HG03139 (cell line): Measurements from ENCODE around the gene TTC4.

Source experiments
- ATAC-seq: cut with Tn5 transposase; IDR thresholded peaks from one replicate; pipeline ENCODE4 v1.9.1; 2021; ENCODE audit not compliant: unreplicated experiment

TTC4 gene

DNA sequence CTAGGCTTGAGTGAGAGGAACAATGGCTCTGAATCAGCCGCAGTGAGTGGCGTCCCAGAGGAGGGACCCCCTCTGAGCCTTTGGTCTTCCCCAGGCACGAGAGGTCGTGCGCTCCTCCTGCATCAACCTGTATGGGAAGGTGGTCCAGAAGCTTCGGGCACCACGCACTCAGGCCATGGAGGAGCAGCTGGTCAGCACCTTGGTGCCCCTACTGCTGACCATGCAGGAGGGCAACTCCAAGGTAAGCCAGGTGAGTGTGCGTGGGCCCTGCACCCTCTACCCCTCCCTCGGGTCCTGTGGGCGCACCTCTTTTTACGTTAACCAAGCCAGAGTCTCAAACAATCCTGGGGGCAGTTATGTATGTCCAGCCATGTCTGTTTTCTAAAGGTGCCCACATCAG, 13.7 kb upstream of the TTC4 start:
- no peak for ATAC-seq

DNA sequence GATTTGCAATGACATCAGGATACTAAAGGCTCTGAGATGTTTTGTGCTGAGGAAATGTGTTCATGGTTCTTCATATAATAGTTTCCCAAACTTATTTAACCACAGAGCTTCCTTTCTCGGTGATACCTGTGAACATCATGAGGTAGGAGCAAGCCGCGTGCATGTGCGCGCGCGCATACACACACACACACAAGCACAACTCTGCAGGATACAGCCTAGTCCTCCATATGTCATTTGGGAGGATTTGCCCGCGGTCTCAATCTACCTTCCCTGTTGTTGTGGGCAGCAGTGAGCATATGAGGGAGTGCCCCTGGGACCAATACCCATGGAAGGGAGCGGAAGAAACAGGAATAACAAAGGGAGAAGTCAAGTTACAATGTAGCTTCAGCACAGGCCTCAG, 12.2 kb upstream of the TTC4 start:
- ATAC-seq, result no peak

GRCh38 chr1:54705153-54705552, 10.5 kb upstream of the TTC4 start:
- no peak for ATAC-seq

DNA sequence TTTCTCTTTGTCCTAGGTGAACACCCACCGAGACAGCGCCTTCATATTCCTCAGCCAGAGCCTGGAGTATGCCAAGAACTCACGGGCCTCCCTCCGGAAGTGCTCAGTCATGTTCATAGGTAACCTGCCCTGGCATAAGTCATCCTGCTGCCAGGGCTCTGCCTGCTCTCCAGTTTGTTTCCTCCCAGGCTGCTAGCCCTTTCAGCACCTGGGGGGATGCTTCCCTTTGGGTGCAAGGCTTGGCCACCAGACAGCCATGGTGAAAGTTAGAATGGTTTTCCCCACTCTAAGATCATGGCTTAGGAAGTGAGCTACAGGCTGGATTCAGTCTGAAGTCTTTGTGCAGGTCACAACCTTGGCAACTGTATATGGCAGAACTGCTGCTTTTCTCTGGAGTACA, 9.2 kb upstream of the TTC4 start:
- no peak for ATAC-seq

DNA sequence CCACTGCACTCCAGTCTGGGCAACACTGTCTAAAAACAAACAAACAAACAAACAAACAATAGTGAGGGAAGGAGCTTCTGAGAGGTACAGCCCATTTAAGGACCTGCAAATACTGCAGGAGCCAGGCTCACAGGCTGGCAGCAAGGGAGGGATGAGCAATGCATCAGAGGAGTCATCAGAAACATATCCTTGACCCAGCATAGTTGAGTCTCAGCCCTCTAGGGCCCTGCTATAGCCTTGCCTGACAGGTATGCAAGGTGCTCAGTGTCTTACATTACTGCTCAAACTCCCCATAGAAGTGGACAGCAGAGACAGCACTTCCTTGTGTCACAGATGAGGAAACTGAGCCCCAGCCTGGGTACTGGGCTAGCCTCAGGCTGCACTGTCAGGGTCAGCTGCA, 7.3 kb upstream of the TTC4 start:
- ATAC-seq, result no peak

GRCh38 chr1:54709547-54710292, 5.9 kb upstream of the TTC4 start:
- ATAC-seq, result no peak

DNA sequence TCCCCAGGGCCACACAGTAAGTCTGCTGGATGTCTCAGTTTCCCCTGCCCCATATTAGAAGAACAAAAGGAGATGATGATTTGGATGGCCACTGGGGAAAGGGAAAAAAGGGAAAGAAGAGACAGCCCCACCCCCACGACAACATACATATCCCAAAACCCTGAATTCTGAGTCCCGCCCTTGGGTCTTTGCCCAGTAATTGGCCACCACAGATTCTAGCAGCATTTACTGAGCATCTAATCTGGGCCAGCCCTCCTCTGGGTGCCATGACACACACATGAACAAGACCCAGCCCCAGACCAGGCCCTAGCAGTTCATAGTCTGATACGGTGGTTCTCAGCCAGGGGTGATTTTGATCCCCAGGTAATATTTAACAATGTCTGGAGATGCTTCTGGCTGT, 5.2 kb upstream of the TTC4 start:
- no peak for ATAC-seq

- ATAC-seq, result no peak
Observed at GRCh38 chr1:54710841-54711240, 4.8 kb upstream of the TTC4 start.

- ATAC-seq, result no peak
Observed at GRCh38 chr1:54711536-54711935, 4.1 kb upstream of the TTC4 start.

DNA sequence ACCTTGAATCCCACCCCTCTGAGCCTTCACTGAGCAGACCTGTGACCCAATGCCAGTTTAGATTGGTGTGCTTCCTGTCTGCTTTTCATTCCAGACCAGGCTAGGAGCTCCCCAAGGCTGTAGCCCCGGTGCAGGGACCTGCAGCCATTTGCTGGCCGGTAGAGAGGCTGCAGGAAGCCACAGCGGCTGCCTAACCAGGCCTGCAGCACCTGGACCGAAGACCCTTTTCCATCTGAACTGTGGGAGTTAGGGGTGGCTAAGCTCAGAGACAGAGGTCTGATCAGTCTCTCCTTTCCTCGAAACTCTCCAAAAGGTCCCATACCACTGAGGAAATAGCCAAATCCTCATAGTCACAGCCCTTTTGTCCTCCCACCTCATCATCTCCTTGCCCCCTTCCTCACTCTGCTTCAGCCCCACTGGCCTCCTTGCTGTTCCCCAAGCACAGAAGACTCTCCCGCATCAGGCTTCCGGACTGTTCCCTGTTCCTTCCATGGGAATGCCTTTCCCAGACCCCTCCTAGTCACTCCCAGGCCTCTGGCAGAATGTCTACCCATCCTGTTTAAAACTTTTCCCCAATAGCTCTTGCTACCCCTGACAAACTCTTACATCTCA, 674 bp upstream of the TTC4 start:
- ATAC-seq, result no peak

DNA sequence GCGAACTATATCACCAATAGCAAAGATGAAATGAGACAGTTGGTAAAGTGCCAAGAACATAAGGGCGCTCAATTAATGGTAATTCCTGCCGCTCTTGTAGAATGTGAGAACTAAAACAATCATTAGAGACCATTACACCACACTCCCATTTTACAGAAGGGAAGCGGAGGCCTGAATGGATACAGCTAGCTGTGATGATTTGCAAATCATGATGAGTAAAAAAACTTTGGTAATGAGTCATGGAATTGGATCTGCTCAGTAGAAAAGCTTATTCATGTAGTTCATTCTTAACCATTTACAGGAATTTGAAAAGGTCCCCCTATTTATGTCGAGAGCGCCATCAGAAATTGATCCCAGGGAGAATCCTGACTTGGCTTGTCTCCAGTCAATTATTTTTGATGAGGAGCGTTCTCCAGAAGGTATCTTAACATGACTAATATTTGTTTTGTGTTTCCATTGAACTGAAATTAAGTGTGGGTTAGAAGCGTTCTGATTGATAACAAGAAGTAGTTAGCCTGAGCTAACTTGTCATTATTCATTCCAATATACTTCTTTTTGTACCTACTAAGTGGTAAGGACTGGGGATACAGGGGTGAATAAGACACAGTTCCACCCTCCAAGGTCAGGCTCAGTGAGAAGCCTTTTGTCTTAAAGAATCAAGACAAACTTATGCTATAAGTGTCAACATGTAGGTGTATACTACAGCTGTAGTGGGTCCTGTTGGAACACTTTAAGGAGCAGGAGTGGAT, 812 bp downstream of the TTC4 start:
- no peak for ATAC-seq

- ATAC-seq, result no peak
Observed at GRCh38 chr1:54721719-54722118, 6.1 kb downstream of the TTC4 start.

DNA sequence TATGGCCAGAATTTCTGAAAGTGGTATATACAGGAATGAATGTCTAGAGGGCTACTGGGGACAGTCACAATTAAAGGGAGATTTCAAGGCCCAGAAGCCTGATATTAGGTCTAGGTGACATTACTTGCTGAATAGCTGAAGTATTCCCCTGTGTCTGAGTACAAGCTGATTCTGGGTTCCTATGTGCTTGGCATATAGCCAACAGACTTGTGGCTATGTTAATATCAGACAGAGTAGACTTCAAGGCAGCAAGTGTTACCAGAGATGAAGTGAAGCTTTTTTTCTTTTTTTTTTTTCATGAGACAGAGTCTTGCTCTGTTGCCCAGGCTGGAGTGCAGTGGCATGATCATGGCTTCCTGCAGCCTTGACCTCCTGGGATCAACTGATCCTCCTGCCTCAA, 8.3 kb downstream of the TTC4 start:
- ATAC-seq, result no peak

GRCh38 chr1:54724771-54725170, 9.1 kb downstream of the TTC4 start:
- no peak for ATAC-seq

- ATAC-seq, result no peak
Observed at GRCh38 chr1:54728027-54728426, 12.4 kb downstream of the TTC4 start.

DNA sequence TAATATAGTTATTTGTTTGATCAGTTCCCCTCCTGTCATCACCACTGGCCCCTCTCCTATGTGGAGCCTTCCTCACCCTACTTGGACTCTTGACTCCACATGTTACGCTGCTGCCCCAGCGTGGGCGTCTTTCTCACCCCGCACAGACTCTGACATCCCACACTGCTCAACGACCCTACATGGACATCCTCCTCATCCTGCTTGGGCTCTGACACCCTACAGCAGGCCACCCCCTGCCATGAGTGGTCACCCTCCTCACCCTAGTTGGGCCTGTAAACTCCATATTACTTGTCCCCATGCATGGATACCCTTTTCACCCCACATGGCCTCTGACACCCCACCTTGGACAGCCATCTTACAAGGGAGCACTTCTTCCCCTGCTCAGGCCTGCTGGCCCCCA, 21.0 kb downstream of the TTC4 start:
- no peak for ATAC-seq

DNA sequence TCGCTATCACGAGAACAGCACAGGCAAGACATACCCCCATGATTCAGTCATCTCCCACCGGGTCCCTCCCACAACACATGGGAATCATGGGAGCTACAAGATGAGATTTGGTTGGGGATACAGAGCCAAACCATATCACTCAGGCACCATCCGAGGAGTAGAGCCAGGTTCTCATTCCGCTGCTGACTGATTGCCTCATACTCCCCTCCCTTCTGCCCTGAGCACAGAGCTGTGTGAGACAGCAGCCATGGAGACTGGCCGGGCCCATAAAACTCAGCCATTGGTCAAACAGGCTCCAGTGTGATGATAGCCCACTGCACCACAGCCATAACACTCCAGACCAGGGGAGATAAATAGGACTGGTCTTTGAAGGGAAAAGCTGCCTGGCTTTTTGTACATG, 22.6 kb downstream of the TTC4 start:
- ATAC-seq, result no peak

GRCh38 chr1:54741531-54741930, 25.9 kb downstream of the TTC4 start:
- no peak for ATAC-seq

DNA sequence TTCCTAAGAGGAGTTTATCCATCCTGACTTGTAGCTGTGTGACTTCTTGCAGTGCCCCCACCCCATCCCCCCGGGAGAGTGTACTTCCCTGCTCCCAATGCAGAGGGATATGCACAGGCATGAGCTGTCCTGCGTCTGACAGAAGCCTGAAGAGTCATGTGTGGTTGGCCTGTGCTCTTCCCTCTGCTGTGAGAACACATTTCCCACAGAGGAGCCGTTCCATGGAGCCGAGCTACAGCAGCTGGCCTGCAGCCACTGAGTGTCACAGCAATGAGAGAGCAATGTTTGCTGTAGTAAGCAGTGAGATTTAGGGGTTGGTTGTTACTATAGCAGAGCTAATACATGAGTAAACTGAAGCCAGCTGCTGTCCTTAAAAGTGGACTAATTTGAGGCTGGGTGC, 26.6 kb downstream of the TTC4 start:
- ATAC-seq, result no peak

DNA sequence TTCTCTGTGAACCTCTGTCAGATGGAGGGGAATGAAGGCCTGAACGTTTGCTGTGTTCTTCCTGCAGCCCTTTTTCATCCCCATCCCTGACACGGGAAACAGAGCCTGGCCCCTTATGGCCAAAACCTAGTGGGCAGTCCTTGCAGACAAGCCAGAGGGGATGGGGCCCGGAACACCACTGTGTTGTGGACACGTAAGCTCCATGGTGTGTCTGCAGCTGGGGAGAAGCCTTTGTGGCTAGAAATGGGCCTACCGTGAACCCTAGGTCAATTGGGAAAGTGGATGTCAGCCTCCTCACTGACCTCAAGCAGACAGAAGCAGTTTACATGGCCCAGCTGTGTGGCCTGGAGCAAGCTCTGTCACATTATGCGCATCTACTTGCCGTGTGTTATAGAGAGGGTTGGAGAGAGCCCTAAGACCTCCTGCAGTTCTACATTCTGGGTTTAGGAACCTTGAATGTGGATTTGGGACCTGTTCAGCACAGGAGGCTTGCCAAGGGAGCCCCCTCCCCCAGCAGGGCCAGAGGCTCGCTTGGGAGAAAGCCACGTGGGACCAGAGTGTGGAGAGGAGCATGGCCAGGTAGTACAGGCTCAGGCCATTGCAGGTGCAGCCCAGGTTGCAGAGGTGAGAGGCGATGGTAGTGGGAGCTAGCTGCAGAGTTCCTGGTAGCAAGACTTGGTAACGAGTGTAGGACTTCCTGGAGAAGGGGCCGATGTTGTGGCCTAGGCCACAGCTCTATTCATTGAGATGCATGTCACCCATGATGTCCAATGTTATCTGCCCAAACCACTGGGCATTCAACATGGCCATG, 28.0 kb downstream of the TTC4 start:
- ATAC-seq, result no peak

DNA sequence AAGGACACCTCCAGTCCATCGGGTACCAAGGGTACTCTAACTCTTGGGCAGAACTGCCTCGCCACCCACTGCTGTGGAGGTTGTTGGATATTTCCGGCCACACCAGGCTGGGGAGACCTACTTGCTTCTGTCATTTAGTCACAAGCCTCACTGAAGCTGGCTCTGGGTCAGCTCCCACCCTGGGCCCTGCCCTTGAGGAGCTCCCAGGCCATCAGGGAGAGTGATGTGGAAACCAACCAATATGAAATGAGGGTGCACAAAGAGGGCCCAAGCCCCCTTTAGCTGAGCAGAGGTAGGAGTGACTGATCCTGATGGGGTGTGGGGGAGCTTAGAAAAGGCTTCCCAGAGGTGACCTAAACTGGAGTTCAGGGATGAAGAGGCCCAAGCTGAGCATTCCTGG, 29.0 kb downstream of the TTC4 start:
- no peak for ATAC-seq
